GM21723 (cell line): ENCODE data around the gene GRAMD4.

Experiments used
- ATAC-seq: cut with Tn5 transposase; IDR thresholded peaks from one replicate; pipeline ENCODE4 v1.9.1; 2021; ENCODE audit warnings: mild to moderate bottlenecking, moderate library complexity; ENCODE audit not compliant: unreplicated experiment

GRAMD4 gene

DNA sequence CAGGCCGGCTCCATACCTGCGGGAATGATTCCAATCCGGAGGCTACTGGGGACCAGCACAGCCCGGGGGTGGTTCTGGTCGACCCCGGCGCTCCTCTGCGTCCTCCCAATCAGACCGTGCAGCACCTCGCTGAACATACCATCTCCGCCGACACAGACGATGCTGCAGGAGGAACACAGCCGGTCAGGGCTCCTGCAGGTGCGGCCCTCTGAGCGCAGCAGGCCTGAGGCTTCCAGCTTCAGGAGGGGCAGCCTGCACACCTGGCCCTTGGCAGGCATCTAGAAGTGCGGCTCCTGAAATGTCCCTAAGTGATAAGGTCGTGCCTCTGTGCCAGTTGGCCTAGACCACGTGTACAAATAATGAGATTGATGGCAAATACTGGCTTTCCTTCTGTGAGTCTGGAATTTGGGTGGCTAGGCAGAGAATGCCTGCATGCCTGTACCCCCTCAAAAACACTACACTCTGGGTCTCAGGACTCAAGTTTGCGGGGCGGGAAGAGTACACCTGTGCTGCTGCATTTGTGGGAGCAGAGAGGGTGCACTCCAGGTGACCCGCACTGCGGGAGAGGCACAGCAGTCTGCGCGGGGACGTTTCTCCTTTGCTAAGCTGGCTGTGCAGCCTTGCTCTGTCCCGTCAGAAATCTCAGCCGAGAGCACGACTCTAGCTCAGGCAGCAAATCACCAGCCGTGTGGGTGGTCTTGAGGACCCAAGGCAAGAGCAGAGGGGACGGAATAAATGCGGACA is 87.8 kb downstream of the GRAMD4 start:
- ATAC-seq = no peak

DNA sequence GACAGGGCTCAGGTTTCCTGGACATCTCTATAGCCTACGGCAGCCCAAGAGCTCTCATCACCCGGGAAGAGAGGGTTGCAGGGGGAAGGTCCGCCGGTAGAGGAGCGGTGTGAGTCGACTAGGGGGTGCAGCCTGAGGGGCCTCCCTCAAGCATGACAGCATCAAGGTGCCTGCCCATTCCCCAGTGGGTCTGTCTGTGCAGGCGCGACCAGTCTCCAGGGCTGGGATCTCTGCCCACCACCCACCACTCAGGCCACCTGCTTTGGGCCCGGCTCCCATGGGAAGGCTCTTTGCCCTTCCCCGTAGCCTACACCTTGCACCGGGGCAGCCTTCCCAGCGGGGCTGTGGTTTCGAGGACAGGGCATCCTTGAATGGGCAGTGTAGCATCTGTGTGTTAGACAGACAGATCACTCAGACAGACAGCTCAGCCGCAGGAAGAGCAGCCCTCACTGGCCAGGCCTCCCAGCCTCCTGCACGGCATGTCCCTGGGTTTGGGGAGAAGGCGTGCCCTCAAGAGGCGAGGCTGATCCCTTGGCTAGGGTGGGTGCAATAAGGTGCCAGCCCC is 88.7 kb downstream of the GRAMD4 start:
- no peak for ATAC-seq

DNA sequence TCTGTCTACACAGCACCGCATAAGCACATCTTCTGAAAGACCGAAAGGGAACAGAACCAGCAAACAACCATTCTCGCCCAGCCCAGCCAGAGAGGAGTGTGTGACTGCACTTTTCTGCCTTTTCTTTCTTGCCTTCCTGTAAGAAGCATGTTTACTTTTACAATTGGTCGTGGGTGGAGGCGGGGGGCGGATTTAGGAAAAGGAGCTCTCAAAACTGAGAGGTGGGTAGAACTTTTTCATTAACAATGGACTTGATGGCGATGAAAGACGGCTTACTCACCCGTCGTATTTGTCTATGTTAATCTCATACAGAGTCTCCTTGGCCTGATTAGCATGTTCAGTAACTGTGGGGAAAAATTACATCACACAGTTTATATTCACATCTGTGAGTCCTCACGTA is 90.6 kb downstream of the GRAMD4 start:
- ATAC-seq = no peak

DNA sequence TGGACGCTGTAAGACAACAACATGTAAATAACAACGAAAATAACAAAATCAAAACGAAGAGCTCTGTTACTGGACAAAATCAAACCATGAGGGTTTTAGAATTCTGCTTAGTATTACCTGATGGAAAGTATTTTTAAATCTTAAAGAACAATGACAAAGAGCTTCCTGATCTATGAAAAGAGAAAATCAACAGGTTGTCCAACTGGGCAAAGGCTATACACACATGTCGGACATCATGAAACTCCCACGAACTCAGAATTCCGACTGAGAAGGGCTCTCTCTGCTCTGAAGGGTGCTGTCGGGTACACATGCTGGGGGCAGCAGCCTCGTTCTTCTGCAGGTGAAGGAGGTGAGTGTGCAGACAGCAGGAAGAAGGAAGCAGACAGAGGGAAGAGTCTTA is 92.1 kb downstream of the GRAMD4 start:
- no peak for ATAC-seq

DNA sequence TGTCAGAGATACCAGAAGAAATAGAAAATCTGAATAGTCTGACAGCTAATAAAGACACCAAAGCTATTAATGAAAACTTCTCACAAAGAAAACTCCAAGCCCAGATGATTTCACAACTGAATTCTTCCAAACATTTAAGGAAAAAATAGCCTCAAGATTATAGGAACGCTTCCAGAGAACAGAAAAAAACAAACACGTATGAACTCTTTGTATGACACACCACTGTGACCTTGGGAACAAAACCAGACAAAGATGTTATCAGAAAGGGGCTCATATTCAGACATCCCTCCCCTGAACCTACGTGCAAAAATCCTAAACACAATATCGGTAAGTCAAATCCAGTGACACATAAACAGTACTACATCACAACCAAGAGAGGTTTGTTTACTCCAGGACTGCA is 94.4 kb downstream of the GRAMD4 start:
- no peak for ATAC-seq

DNA sequence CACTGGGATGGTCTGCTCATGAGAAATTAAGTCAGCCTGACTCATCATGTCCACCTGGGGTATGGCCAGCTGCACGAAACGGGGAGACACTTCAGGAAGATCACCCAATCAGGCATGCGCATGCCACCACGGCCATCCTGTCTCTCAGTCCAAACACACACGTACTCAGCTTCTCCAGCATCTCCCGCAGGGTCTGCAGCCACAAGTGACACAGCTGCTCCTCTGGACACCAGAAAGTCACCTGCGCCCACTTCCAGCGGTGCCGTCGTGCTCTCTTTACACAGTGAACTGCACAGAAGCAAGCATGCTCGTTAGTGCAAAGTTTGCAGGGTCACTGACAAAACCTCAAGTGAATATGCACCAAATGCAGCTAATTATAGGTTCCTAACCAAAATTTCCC is 99.7 kb downstream of the GRAMD4 start:
- ATAC-seq = no peak

DNA sequence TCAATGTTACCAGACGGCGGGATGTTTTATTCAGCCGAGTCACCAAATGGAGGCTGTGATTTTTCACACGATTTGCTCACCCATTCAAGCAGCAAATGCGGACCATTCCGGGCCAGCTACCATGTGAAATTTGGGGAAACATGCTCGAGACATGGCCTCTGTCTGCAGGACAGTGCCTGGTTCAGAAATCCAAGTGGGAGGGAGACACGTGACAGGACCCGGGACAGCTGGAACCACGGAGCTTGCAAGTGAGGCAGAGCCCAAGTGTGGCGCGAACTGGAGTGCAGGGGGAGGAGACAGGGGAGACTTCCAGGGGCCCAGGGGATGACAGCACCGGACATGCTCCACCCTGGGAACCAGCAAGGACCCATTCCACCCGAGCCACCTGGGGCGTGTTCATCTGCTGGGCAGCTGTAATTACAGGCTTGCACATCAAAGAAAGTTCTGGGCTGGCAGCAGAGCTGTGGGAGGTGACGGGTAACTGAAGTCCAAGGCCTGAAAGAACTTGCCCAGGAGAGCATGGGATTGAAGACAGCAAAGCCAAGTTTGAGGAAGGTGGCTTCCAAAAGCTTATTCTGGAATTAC is 101.4 kb downstream of the GRAMD4 start:
- ATAC-seq = no peak

DNA sequence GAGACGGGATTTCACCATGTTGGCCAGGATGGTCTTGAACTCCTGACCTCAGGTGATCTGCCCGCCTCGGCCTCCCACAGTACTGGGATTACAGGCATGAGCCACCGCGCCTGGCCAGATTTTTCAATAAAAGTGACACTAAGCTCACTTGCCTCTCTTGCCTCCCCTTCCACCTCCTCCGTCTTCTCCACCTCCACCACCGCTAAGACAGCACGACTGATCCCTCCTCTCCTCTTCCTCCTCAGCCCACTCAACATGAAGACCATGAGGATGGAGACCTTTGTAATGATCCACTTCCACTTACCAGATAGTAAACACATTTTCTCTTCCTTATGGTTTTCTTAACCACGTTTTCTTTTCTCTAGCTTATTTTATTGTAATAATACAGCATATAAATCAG is 103.7 kb downstream of the GRAMD4 start:
- ATAC-seq = no peak

DNA sequence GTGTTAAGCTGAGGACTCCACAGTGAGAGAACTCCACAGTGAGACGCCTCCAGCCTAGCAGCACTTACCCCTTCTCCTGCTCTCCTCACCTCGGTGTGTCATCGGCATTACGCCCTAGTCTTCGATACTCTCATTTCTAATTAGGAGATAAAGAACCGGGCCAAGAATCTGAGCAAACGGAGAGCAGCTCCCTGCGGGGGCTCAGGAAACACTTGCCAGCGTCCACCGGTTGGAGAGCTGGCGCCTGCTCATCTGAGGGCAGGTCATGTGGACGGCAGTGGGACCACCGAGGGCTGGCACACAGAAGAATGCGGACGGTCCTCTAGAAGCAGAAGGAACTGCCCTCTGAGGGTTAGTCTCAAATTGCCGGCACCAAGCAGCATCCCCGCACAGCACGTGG is 104.9 kb downstream of the GRAMD4 start:
- ATAC-seq = no peak

DNA sequence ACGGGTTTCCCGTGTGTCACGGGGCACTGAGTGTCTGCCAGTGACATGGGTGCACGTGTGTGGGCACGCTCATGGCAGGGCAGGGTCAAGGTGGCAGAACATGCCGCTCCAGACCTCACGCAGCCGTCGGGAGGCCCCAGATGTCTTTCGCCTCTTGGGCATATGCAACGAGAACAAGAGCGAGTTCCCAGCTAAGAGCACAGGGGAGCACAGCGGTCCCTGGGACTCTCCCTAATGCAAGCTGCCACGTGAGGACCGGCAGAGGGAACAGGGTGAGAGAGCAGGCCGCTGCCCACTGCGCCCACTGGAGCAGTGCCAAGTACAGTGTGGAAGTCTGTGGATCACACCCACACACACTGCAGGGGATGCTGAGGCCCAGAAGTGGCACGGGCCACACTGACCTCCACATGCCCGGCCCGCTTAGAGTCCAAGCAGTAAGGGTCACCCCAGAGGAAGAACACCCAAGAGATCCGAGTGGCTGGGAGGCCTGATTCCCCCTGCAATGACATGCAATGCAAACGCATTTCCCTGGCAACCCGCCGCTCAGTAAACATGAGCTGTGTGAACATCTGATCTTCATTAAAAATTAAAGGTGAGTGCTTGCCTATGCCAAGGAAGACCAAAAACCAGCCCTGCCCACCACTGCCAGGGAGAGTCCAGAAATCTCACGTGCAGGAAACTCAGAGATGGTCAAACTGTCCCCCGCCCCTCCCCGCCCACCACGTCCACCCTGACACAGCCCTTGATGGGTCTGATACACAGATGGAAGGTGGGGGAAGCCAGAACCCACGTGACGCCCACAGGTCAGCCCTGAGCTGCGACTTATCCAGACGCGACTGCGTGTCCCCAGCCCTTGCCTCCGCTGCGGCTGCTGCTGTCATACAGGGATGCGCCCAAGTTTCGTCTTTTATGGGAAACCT is 106.1 kb downstream of the GRAMD4 start:
- no peak for ATAC-seq

DNA sequence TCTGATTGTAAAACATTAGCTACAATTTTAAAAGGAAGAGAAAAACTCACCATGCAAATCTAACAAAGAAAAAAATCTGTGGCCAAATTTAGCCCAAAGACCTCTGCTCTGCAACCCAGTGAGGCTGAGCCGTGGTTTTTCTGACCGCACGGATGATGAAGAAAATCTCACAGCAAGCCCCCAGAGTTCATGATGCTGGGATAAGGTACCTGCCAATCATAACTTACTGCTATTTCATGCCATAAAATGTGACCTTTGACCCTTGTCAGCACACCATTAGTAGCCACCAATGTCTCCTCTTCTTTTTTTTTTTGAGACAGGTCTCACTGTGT is 106.8 kb downstream of the GRAMD4 start:
- no peak for ATAC-seq

DNA sequence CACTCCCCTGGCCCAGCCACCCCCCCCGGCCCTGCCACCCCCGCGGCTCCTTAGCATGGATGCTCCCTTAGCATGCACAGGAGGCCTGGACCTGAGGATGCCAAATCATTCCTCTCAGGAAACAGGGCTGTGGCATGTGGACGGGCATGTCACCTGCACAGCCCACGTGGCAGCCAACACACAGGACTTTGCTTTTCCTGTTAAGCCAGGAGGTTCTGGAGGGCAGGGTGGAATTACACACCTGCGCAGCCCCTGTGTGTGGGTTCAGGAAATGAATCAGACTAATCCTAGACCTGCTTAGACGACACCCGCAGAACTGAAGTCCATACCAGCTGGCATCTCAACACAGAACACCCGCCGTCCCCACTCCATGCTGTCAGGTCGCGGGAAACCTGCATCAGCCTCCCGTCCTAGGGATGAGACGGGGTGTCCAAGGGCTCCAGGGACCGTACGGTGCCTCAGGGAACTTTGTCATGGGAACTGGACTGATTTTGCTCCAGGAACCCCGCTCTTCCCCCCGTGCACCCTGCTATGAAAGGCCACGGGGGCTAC is 107.7 kb downstream of the GRAMD4 start:
- ATAC-seq = no peak

DNA sequence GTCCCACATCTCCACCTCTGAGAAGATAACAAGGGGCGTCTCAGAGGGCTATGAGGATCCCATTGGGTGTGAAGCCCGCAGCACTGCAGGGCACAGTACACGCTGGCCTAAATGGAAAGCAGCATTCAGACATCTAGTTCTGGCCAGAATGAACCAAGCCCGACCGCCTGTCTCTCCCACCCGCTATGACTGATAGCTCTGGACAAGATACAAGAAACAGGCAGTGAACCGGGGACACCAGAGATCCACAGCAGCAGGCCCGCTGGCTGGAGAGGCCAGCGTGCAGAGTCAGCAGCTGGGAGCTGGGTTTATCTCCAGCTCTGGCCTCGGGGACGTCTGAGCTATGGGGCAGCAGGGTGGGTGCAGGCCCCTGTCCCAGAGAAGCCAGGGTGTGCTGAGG is 108.3 kb downstream of the GRAMD4 start:
- ATAC-seq = no peak
